Measurements from ENCODE around the gene KDM4B. TPM values are rescaled to one million over a fixed set of nuclear protein-coding genes. Genes with fewer than 3 reads are reported as not detected.

KDM4B gene
- total and polyA plus RNA-seq, 2 of the 8 experiments (the other 6 are each of a cell fraction or from before 2014, with no cell fraction given) = 12.0 to 31.9 TPM

DNA sequence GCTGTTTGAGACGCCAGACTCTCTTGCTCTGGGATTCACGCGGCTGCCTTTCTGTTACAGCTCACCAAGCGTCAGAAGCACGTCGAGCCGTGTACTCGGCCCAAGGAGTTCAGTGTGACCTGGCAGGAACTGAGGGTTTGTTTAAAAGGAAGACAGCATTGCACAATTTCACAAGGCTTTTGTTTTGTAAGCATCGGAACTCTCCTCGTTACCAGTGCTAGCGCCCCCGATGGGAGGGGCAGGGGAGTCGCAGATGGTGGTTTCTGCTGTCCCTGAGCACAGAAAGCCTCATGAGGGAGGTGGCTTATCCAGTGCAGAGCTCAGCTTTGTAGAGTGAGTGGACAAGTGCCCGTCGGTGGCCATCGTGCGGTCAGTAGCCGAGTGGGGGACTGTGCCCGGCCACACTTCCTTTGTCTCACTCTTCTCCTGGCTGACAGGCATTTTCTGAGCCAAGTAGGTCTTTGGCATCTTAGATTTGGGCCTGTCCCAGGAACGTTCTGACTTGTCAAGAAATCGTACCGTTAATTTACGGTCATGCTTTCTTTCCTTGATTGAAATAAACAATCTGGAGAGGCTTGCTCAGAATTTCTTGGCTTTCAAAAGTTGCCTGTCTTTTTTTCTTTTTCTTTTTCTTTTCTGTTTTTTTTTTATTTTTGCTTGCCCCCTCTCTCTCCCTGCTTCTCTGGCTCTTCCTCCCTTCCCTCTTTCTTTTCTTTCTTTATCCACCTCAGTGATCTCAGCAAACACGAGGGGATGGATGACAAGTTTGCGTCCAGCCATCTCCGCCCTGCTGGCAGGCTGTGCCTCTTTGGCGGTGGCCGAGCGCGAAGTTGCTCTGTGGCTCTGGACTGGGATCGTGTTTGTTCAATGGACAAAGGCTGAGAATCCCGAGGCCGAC, 7.7 kb downstream of the KDM4B start:
- Histone ChIP-seq H3K4me2 (ENCODE audit: insufficient read depth in 1 of 2, low read depth in 2 of 2, low read length in 2 of 2) (no peak overlapping the region), H4K5ac (ENCODE audit: insufficient read length, low read depth, low read length) (no peak overlapping the region), H3K23me2 (ENCODE audit: low read depth, low read length) (no peaks in the 10 kb centered on the region), H3K23ac (ENCODE audit: insufficient read length) (no peak overlapping the region), H2BK15ac (ENCODE audit: low read length) (no peak overlapping the region), H3K4ac (replicated peaks; ENCODE audit: insufficient read length, low read depth, low read length) (peak overlapping the region; percentile 69), H3K4me3 (ENCODE audit: extremely low read depth in 1 of 4, insufficient read depth in 2 of 4, low read depth in 3 of 4, low read length in 4 of 4) (no peak overlapping the region), H2BK20ac (ENCODE audit: low read length) (no peak overlapping the region), H3K56ac (replicated peaks; ENCODE audit: insufficient read length, low read depth, low read length) (no peak overlapping the region), H2BK120ac (replicated peaks; ENCODE audit: low read depth, low read length) (no peak overlapping the region), H3K27me3 (replicated peaks in 1 of 4; ENCODE audit: control insufficient read depth in 3 of 4, extremely low read depth in 1 of 4, insufficient read depth in 3 of 4, low read length in 3 of 4) (no peaks in the 10 kb centered on the region), H4K8ac (ENCODE audit: extremely low read depth, insufficient read depth, low read length) (peak overlapping the region; percentile 57), H2AK5ac (ENCODE audit: low read depth, low read length) (peak overlapping the region; percentile 10; the same call in 1 of the 2 replicates), H3K79me1 (ENCODE audit: low read depth, low read length) (peaks cover 24% of the 10 kb centered on the region), H3K36me3 (ENCODE audit: control insufficient read depth in 2 of 4, insufficient read depth in 4 of 4, low read length in 3 of 4) (peaks cover 0 to 4% (median 0%) of the 10 kb centered on the region in 4 experiments; a peak in 2 of 8 replicates), H3K9me3 (ENCODE audit: insufficient read depth in 2 of 2, low read depth in 1 of 2, low read length in 1 of 2) (no peaks in the 10 kb centered on the region), H3K9ac (replicated peaks in 1 of 4; ENCODE audit: extremely low read depth in 1 of 4, low read depth in 3 of 4, low read length in 3 of 4) (0 out of 7 replicates have a peak overlapping the region, but pooled peaks of 1 of the 4 experiments have one; percentile 18), H2BK12ac (ENCODE audit: low read depth, low read length) (peak overlapping the region; percentile 68; the same call in 1 of the 2 replicates), H4K20me1 (replicated peaks in 1 of 2; ENCODE audit: control insufficient read depth in 1 of 2, insufficient read depth in 2 of 2, low read length in 2 of 2) (peaks cover 19 to 23% of the 10 kb centered on the region in 2 experiments), H3K79me2 (ENCODE audit: control insufficient read depth in 1 of 2, insufficient read depth in 2 of 2, low read length in 2 of 2) (peaks cover 10 to 75% of the 10 kb centered on the region in 2 experiments; a peak in 3 of 4 replicates), H3K18ac (ENCODE audit: extremely low read depth, low read length) (no peak overlapping the region), H3K14ac (ENCODE audit: insufficient read length) (no peak overlapping the region), H3K27ac (ENCODE audit: low read depth, low read length) (no peak overlapping the region), H2AFZ (ENCODE audit: low read length) (no peak overlapping the region), H3K4me1 (replicated peaks in 1 of 4; ENCODE audit: control insufficient read depth in 3 of 4, insufficient read depth in 4 of 4, low read length in 3 of 4) (peaks cover 0 to 8% (median 2%) of the 10 kb centered on the region in 4 experiments; a peak in 6 of 7 replicates), H4K91ac (replicated peaks; ENCODE audit: insufficient read length, low read length) (no peak overlapping the region), H2BK5ac (ENCODE audit: low read depth, low read length) (0 out of 2 replicates have a peak overlapping the region, but pooled peaks have one; percentile 35)
- peak in 1 of 2 experiments; percentile 70 for DNase-seq (ENCODE audit: low read depth in 1 of 2, low spot score in 2 of 2)
- 82% methylated on average over 33 of the region's 33 CpGs; no CpG with 5 or more reads in 1 of the 2 experiments for WGBS, 2 experiments (ENCODE audit: extremely low coverage in 1 of 2, insufficient coverage in 1 of 2, insufficient read length in 1 of 2, insufficient replicate concordance in 2 of 2, low coverage in 1 of 2, low lambda C conversion rate in 2 of 2, missing lambda C conversion rate in 1 of 2)
- ChIA-PET CTCF (ENCODE audit: partially characterized antibody) (interaction anchor here (0.6 to 2.6 kb wide), 20 partner anchors 9 to 563 kb away, joined by 3 to 18 read pairs (median 4); no protein-coding TSS in a partner anchor), POLR2A (ENCODE audit: partially characterized antibody) (interaction anchor here (0.6 to 1.5 kb wide), 5 partner anchors 10 to 561 kb away, joined by 3 to 4 read pairs (median 3); no protein-coding TSS in a partner anchor)
- peak; percentile 82 for FAIRE-seq
- TF ChIP-seq EP300 (IDR thresholded peaks at IDR 0.05; ENCODE audit: borderline replicate concordance in 1 of 2, low read depth in 2 of 2, low read length in 2 of 2) = no peak
- TF ChIP-seq RFX5 (IDR thresholded peaks at IDR 0.05; ENCODE audit: borderline replicate concordance, low read depth, low read length) = no peak
- TF ChIP-seq CTBP2 (IDR thresholded peaks at IDR 0.05; ENCODE audit: borderline replicate concordance, insufficient read depth, insufficient read length, low read length) = no peak
- peak; percentile 62 to 81 (median 69) for TF ChIP-seq CTCF (IDR thresholded peaks at IDR 0.05; ENCODE audit: control extremely low read depth in 1 of 3, insufficient read depth in 1 of 3, low read depth in 1 of 3, low read length in 3 of 3)
- TF ChIP-seq SIN3A (conservative IDR thresholded peaks at IDR 0.05 in 1 of 2, IDR thresholded peaks at IDR 0.05 in 1 of 2; ENCODE audit: low read depth in 1 of 2, low read length in 2 of 2) = no peak
- TF ChIP-seq SUZ12 (IDR thresholded peaks at IDR 0.05; ENCODE audit: low read length) = no peak
